ENCODE results near the gene PRKN. TPM values are rescaled to one million over a fixed set of nuclear protein-coding genes. Genes with fewer than 3 reads are reported as not detected.

The PRKN gene
- total RNA-seq, 4 donors from 2014 or later: 4.5 to 12.3 (median 9.0) TPM

GRCh38 chr6:161594412-161594811, 1133.2 kb downstream of the PRKN start:
- no peaks in the 10 kb centered on the region for H3K9me3 ChIP-seq
- no peaks in the 10 kb centered on the region for H3K36me3 ChIP-seq
- intact Hi-C loops (cut with DNase I; ENCODE audit: low total_unique reads): no loop called here
- WGBS, 2 donors (ENCODE audit: low coverage in 1 of 2): 86 to 87% methylated on average over 1 of the region's 1 CpG
- TF ChIP-seq CTCF (IDR thresholded peaks at IDR 0.05): no peak
- no peak for TF ChIP-seq EP300 (IDR thresholded peaks at IDR 0.05; ENCODE audit: low read depth)
- TF ChIP-seq POLR2AphosphoS5 (IDR thresholded peaks at IDR 0.05): no peak
- no peak for TF ChIP-seq POLR2A (IDR thresholded peaks at IDR 0.05)
- H3K27ac ChIP-seq: no peak overlapping the region
- H3K27me3 ChIP-seq: no peaks in the 10 kb centered on the region
- in situ Hi-C loops (cut with MboI; ENCODE audit: low pct_ligation_motif_present in 1 of 4, low pct_unique_long_range_greater_than_20kb in 1 of 4, low sequenced_read_pairs in 3 of 4): no loop called here
- H3K4me3 ChIP-seq: no peak overlapping the region
- DNase-seq: no peak
- H3K4me1 ChIP-seq: no peaks in the 10 kb centered on the region

- no peak for TF ChIP-seq EP300 (IDR thresholded peaks at IDR 0.05; ENCODE audit: low read depth)
- no peak for TF ChIP-seq POLR2A (IDR thresholded peaks at IDR 0.05)
- TF ChIP-seq CTCF (IDR thresholded peaks at IDR 0.05): no peak
- TF ChIP-seq POLR2AphosphoS5 (IDR thresholded peaks at IDR 0.05): no peak
- H3K27ac ChIP-seq: no peak overlapping the region
- intact Hi-C loops (cut with DNase I; ENCODE audit: low total_unique reads) (no loop called here), in situ Hi-C loops (cut with MboI; ENCODE audit: low pct_ligation_motif_present in 1 of 4, low pct_unique_long_range_greater_than_20kb in 1 of 4, low sequenced_read_pairs in 3 of 4) (no loop called here)
- H3K9me3 ChIP-seq: no peaks in the 10 kb centered on the region
- H3K4me3 ChIP-seq: no peak overlapping the region
- H3K27me3 ChIP-seq: no peaks in the 10 kb centered on the region
- WGBS, 2 donors (ENCODE audit: low coverage in 1 of 2): 66 to 83% methylated on average over 4 to 5 of the region's 5 CpGs
- no peaks in the 10 kb centered on the region for H3K4me1 ChIP-seq
- DNase-seq: no peak
- H3K36me3 ChIP-seq: no peaks in the 10 kb centered on the region
Observed at GRCh38 chr6:161590961-161591627, 1136.5 kb downstream of the PRKN start.

- no peak overlapping the region for H3K27ac ChIP-seq
- no peak overlapping the region for H3K4me3 ChIP-seq
- 69% methylated on average over 2 of the region's 2 CpGs for WGBS, 2 donors (ENCODE audit: low coverage in 1 of 2)
- H3K9me3 ChIP-seq: no peaks in the 10 kb centered on the region
- no peak for DNase-seq
- H3K27me3 ChIP-seq: no peaks in the 10 kb centered on the region
- no peaks in the 10 kb centered on the region for H3K36me3 ChIP-seq
- H3K4me1 ChIP-seq: no peaks in the 10 kb centered on the region
- in situ Hi-C loops (cut with MboI; ENCODE audit: low pct_ligation_motif_present in 1 of 4, low pct_unique_long_range_greater_than_20kb in 1 of 4, low sequenced_read_pairs in 3 of 4): no loop called here
- TF ChIP-seq CTCF (IDR thresholded peaks at IDR 0.05) (no peak), EP300 (IDR thresholded peaks at IDR 0.05; ENCODE audit: low read depth) (no peak), POLR2AphosphoS5 (IDR thresholded peaks at IDR 0.05) (no peak), POLR2A (IDR thresholded peaks at IDR 0.05) (no peak)
- intact Hi-C loops (cut with DNase I; ENCODE audit: low total_unique reads): no loop called here
Observed at GRCh38 chr6:161586887-161587286, 1140.7 kb downstream of the PRKN start.

- WGBS, 2 donors (ENCODE audit: low coverage in 1 of 2): 69 to 77% methylated on average over 8 of the region's 8 CpGs
- intact Hi-C loops (cut with DNase I; ENCODE audit: low total_unique reads) (no loop called here), in situ Hi-C loops (cut with MboI; ENCODE audit: low pct_ligation_motif_present in 1 of 4, low pct_unique_long_range_greater_than_20kb in 1 of 4, low sequenced_read_pairs in 3 of 4) (no loop called here)
- no peaks in the 10 kb centered on the region for H3K9me3 ChIP-seq
- DNase-seq: no peak
- TF ChIP-seq POLR2AphosphoS5 (IDR thresholded peaks at IDR 0.05) (no peak), CTCF (IDR thresholded peaks at IDR 0.05) (no peak), POLR2A (IDR thresholded peaks at IDR 0.05) (no peak), EP300 (IDR thresholded peaks at IDR 0.05; ENCODE audit: low read depth) (no peak)
- H3K4me1 ChIP-seq: no peaks in the 10 kb centered on the region
- no peak overlapping the region for H3K4me3 ChIP-seq
- no peaks in the 10 kb centered on the region for H3K36me3 ChIP-seq
- H3K27me3 ChIP-seq: no peaks in the 10 kb centered on the region
- H3K27ac ChIP-seq: no peak overlapping the region
Observed at GRCh38 chr6:161584621-161585340, 1142.8 kb downstream of the PRKN start.
